Large intestine (tissue), 3 donors: ENCODE results near the gene GAL. TPM values are rescaled to one million over a fixed set of nuclear protein-coding genes. Genes with fewer than 3 reads are reported as not detected.

Experiments
- DNase-seq, 2 donors: peaks; one replicate each; pipeline versions ENCODE4 v3.0.0 to v3.0.0-alpha.2; 2013
- H3K27ac ChIP-seq: one replicate; pipeline ENCODE4 v1.5.1; 2013; ENCODE audit warnings: low read length
- H3K27me3 ChIP-seq: 2 replicates; pipeline ENCODE4 v1.6.1; 2013; ENCODE audit warnings: low read length; ENCODE audit not compliant: control insufficient read depth, insufficient read depth
- H3K36me3 ChIP-seq: 2 replicates; pipeline ENCODE4 v1.6.1; 2013; ENCODE audit warnings: low read length; ENCODE audit not compliant: control insufficient read depth, insufficient read depth
- H3K4me1 ChIP-seq: one replicate; pipeline ENCODE4 v1.6.1; 2013; ENCODE audit warnings: low read length; ENCODE audit not compliant: control insufficient read depth, insufficient read depth
- H3K4me3 ChIP-seq: one replicate; pipeline ENCODE4 v1.5.1; 2013; ENCODE audit warnings: low read length
- H3K9me3 ChIP-seq: one replicate; pipeline ENCODE4 v1.6.1; 2013; ENCODE audit warnings: mild to moderate bottlenecking, low read depth, low read length, moderate library complexity; ENCODE audit not compliant: control insufficient read depth
- WGBS: methylation state at CpG from one replicate; pipeline ENCODE4 v1.1.5; 2013; ENCODE audit warnings: low lambda C conversion rate; ENCODE audit not compliant: insufficient coverage; 5-methylcytosine and 5-hydroxymethylcytosine counted together
- polyA plus RNA-seq: library from polyadenylated mRNA; unstranded; fragments of 120-200 nt; gene quantifications from one replicate; pipeline ENCODE4 v1.2.1, GENCODE V29; 2013

Gene GAL
- polyA plus RNA-seq, 1 donor = 31.8 TPM

DNA sequence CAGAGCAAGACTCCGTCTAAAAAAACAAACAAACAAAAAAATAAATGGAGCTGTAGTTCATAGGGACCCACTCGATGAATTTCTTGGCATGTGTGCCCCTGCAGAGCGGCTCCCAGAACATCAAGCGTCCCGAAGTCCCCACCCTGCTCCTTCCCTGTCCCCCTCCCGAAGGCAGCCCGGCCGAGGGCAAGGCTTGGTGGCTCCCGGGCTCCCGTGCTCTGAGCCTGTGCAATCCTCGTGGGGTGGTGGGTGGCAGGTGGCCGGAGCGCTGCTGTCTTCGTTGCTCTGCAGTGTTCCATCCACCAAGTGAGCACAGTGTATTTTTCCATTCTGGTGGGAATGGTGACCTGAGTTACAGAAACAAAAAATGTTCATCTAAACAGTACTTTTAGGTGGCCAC, 33.5 kb upstream of the GAL start:
- no peak for DNase-seq
- Histone ChIP-seq H3K27me3 (peaks cover 15% of the 10 kb centered on the region), H3K27ac (no peak overlapping the region), H3K4me1 (no peaks in the 10 kb centered on the region), H3K36me3 (no peaks in the 10 kb centered on the region), H3K4me3 (no peak overlapping the region), H3K9me3 (peaks cover 24% of the 10 kb centered on the region)
- whole genome bisulfite sequencing = no CpG with 5 or more reads among the region's 14 CpGs

DNA sequence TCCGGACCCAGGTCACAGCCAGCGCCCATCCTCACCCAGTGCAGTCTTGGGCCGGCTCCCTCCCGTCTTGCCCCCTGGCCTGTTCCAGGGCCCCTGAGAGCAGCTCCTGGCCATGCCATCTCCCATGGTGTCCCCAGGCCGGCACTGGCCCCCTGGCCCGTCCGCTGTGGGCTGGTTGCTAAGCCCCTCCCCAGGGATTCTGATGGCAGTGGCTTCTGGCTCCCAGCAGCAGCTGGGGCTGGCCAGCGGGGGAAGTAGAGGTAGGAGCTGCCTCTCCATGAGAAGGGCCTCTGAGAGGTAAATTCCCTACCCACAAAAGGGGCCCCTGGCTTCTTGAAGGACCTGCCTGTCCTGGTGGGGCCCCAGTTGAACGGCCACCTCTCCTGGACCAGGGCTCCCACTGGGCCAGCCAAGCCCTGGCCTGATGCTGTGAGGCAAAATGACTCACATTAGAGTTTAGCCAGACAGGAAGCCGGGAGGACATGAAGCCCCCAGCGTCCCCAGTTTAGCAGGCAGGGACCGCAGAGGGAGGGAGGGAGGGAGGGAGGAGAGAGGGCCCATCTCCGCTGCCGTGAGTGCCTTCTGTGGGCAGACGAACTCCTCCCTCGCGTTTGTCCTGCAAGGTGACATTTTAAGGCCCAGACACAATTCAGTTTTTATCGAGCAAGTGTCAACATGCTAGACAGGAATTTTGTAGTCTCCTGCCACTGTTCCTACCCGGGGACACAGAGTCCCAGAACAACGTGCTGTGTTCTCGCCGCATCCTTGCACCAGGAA, 32.9 kb upstream of the GAL start:
- Histone ChIP-seq H3K36me3 (no peaks in the 10 kb centered on the region), H3K27ac (no peak overlapping the region), H3K9me3 (peaks cover 24% of the 10 kb centered on the region), H3K27me3 (peaks cover 15% of the 10 kb centered on the region), H3K4me3 (no peak overlapping the region), H3K4me1 (no peaks in the 10 kb centered on the region)
- WGBS = no CpG with 5 or more reads among the region's 22 CpGs
- no peak for DNase-seq

- Histone ChIP-seq H3K36me3 (no peaks in the 10 kb centered on the region), H3K27me3 (peaks cover 15% of the 10 kb centered on the region), H3K27ac (no peak overlapping the region), H3K4me3 (no peak overlapping the region), H3K9me3 (peaks cover 19% of the 10 kb centered on the region), H3K4me1 (no peaks in the 10 kb centered on the region)
- no peak for DNase-seq
- no CpG with 5 or more reads among the region's 16 CpGs for WGBS
Measured at GRCh38 chr11:68651985-68652682, 32.2 kb upstream of the GAL start.

- Histone ChIP-seq H3K4me1 (no peaks in the 10 kb centered on the region), H3K4me3 (no peak overlapping the region), H3K9me3 (peaks cover 16% of the 10 kb centered on the region), H3K36me3 (no peaks in the 10 kb centered on the region), H3K27ac (no peak overlapping the region), H3K27me3 (peaks cover 12% of the 10 kb centered on the region)
- WGBS = no CpG with 5 or more reads among the region's 12 CpGs
- no peak for DNase-seq
Measured at GRCh38 chr11:68652683-68653156, 31.6 kb upstream of the GAL start.

GRCh38 chr11:68653486-68654430, 30.6 kb upstream of the GAL start:
- Histone ChIP-seq H3K9me3 (peaks cover 16% of the 10 kb centered on the region), H3K27ac (no peak overlapping the region), H3K4me3 (no peak overlapping the region), H3K36me3 (no peaks in the 10 kb centered on the region), H3K4me1 (no peaks in the 10 kb centered on the region), H3K27me3 (peaks cover 12% of the 10 kb centered on the region)
- WGBS = no CpG with 5 or more reads among the region's 24 CpGs
- DNase-seq = no peak

DNA sequence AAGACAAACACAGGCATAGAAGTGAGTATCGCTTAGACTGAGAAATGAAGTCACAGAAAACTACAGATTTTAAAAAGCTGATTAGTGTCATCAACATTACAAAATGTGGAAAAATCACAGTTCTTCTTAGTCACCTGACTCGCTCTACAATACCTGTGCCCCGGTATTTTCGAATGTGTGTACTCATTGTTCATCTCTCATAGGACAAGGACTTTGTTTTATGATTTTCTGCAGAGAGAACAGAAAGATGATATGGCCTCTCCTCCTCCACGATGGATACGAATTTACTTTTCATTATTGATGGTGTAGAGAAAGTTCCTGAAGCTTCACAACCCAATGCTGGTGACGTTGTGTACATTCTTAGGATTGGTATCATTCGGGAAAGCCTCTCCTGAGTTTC, 29.4 kb upstream of the GAL start:
- H3K4me3 ChIP-seq = no peak overlapping the region
- peaks cover 4% of the 10 kb centered on the region for H3K4me1 ChIP-seq
- H3K36me3 ChIP-seq = no peaks in the 10 kb centered on the region
- H3K9me3 ChIP-seq = peaks cover 16% of the 10 kb centered on the region
- WGBS = 100% methylated on average over 1 of the region's 8 CpGs
- peaks cover 3% of the 10 kb centered on the region for H3K27me3 ChIP-seq
- DNase-seq = no peak
- no peak overlapping the region for H3K27ac ChIP-seq

DNA sequence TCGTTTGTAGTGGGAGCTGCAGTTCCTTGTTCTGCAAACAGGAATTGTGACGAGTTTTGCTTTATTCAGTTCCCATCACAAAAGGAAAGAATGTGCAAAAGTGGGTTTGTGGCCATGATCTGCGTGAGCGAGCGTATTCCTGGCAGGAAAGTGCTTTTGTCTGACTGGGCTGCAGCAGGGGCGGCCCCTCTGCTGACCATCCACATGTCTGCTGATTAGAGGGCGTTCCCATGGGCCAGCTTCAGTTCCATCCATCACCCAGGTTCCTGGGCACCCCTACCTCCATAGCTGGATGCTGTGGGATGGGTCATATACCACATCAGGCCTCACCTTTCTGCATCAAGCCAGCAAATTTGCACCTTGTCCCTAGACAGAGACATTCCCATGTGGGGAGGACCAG, 28.9 kb upstream of the GAL start:
- Histone ChIP-seq H3K36me3 (no peaks in the 10 kb centered on the region), H3K27me3 (no peaks in the 10 kb centered on the region), H3K9me3 (peaks cover 16% of the 10 kb centered on the region), H3K27ac (no peak overlapping the region), H3K4me1 (peaks cover 4% of the 10 kb centered on the region), H3K4me3 (no peak overlapping the region)
- DNase-seq = no peak
- WGBS = no CpG with 5 or more reads among the region's 7 CpGs

GRCh38 chr11:68655806-68656205, 28.5 kb upstream of the GAL start:
- no CpG with 5 or more reads among the region's 8 CpGs for WGBS
- no peak for DNase-seq
- no peaks in the 10 kb centered on the region for H3K27me3 ChIP-seq
- H3K4me1 ChIP-seq = peaks cover 4% of the 10 kb centered on the region
- no peaks in the 10 kb centered on the region for H3K36me3 ChIP-seq
- peaks cover 16% of the 10 kb centered on the region for H3K9me3 ChIP-seq
- no peak overlapping the region for H3K27ac ChIP-seq
- H3K4me3 ChIP-seq = no peak overlapping the region

GRCh38 chr11:68657021-68657780, 27.1 kb upstream of the GAL start:
- no peaks in the 10 kb centered on the region for H3K27me3 ChIP-seq
- peaks cover 14% of the 10 kb centered on the region for H3K9me3 ChIP-seq
- no peak for DNase-seq
- no peaks in the 10 kb centered on the region for H3K36me3 ChIP-seq
- H3K4me3 ChIP-seq = no peak overlapping the region
- no peak overlapping the region for H3K27ac ChIP-seq
- WGBS = no CpG with 5 or more reads among the region's 11 CpGs
- peaks cover 4% of the 10 kb centered on the region for H3K4me1 ChIP-seq
